ENCODE results near the gene SCEL.

GRCh38 chr13:77571956-77572355 lies 36.5 kb downstream of the SCEL start:
- TF ChIP-seq, protein P1, sequence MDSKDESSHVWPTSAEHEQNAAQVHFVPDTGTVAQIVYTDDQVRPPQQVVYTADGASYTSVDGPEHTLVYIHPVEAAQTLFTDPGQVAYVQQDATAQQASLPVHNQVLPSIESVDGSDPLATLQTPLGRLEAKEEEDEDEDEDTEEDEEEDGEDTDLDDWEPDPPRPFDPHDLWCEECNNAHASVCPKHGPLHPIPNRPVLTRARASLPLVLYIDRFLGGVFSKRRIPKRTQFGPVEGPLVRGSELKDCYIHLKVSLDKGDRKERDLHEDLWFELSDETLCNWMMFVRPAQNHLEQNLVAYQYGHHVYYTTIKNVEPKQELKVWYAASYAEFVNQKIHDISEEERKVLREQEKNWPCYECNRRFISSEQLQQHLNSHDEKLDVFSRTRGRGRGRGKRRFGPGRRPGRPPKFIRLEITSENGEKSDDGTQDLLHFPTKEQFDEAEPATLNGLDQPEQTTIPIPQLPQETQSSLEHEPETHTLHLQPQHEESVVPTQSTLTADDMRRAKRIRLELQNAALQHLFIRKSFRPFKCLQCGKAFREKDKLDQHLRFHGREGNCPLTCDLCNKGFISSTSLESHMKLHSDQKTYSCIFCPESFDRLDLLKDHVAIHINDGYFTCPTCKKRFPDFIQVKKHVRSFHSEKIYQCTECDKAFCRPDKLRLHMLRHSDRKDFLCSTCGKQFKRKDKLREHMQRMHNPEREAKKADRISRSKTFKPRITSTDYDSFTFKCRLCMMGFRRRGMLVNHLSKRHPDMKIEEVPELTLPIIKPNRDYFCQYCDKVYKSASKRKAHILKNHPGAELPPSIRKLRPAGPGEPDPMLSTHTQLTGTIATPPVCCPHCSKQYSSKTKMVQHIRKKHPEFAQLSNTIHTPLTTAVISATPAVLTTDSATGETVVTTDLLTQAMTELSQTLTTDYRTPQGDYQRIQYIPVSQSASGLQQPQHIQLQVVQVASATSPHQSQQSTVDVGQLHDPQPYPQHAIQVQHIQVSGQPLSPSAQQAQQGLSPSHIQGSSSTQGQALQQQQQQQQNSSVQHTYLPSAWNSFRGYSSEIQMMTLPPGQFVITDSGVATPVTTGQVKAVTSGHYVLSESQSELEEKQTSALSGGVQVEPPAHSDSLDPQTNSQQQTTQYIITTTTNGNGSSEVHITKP (tag by site-specific recombination; IDR thresholded peaks at IDR 0.05), result no peak
- TF ChIP-seq GLI4 (tag by site-specific recombination; IDR thresholded peaks at IDR 0.05) (no peak), REPIN1 (tag by site-specific recombination; IDR thresholded peaks at IDR 0.05; ENCODE audit: low read depth) (no peak), ZNF280D (tag by site-specific recombination; IDR thresholded peaks at IDR 0.05) (no peak), ZNF121 (tag by site-specific recombination; IDR thresholded peaks at IDR 0.05) (no peak), ZNF274 (IDR thresholded peaks at IDR 0.05; ENCODE audit: low read length) (no peak), ZNF274 (tag by site-specific recombination; IDR thresholded peaks at IDR 0.05; ENCODE audit: borderline replicate concordance) (no peak), YY1 (tag by site-specific recombination; IDR thresholded peaks at IDR 0.05) (no peak), ZFHX2 (tag by site-specific recombination; conservative IDR thresholded peaks at IDR 0.05) (no peak)
